C4-2B (cell line): ENCODE measurements around the gene FZD10.

Experiments used
- ZFX ChIP-seq: fragments of 450-650 bp; IDR thresholded peaks from 2 replicates; pipeline ENCODE4 v1.6.1; 2017
- TF ChIP-seq, protein P1 (sequence below): fragments of 450-650 bp; conservative IDR thresholded peaks from 2 replicates; pipeline ENCODE4 v1.5.1; 2017; ENCODE audit warnings: mild to moderate bottlenecking

DNA sequence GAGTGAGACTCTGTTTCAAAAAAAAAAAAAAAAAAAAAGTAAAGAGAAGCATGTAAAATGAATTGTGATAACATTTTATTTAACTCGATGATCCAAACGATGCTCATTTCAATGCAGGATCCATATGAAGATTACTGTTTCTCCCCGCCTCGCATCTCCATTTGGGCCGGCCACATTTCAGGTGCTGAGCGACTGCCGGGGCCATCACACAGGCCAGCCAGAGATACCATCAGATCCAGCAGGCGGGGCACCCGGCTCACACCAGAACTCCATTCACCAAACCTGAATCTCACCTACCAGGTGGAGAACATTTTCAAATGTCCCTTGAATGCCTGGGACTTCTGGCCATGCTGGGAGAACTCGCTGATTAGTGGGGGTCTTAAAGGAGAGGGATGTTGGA is 18.0 kb upstream of the FZD10 start:
- TF ChIP-seq, protein P1, sequence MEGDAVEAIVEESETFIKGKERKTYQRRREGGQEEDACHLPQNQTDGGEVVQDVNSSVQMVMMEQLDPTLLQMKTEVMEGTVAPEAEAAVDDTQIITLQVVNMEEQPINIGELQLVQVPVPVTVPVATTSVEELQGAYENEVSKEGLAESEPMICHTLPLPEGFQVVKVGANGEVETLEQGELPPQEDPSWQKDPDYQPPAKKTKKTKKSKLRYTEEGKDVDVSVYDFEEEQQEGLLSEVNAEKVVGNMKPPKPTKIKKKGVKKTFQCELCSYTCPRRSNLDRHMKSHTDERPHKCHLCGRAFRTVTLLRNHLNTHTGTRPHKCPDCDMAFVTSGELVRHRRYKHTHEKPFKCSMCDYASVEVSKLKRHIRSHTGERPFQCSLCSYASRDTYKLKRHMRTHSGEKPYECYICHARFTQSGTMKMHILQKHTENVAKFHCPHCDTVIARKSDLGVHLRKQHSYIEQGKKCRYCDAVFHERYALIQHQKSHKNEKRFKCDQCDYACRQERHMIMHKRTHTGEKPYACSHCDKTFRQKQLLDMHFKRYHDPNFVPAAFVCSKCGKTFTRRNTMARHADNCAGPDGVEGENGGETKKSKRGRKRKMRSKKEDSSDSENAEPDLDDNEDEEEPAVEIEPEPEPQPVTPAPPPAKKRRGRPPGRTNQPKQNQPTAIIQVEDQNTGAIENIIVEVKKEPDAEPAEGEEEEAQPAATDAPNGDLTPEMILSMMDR: no peak
- TF ChIP-seq ZFX: no peak
